Measurements from ENCODE around the gene LRP1B.

DNA sequence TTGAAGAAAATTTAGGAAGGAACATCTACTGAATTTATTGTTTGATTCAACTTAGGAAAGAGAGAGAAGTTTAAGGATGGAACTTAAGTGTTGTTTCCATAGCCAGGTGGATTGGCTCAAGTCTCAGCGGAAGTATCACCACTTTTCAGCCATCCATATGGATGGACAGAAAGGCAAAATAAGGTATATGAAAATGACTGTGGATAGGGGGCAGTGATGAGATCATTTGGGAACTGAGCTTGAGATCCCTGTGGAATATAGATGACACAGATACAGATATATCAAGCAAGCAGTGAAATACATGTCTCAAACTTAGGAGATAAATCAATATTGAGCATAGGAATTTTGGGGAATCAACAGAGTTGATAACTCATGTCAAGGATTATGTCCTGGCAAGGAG lies 1887.9 kb downstream of the LRP1B start:
- no peak for TF ChIP-seq ZNF274 (IDR thresholded peaks at IDR 0.05; ENCODE audit: low read depth, low read length)
- no peak for TF ChIP-seq SUZ12 (IDR thresholded peaks at IDR 0.05; ENCODE audit: extremely low read depth, insufficient read depth, insufficient read length)
- TF ChIP-seq YY1 (IDR thresholded peaks at IDR 0.05; ENCODE audit: insufficient read depth, insufficient read length): no peak

Measured in NT2/D1 (cell line).